Natural killer cell (primary cell): ENCODE results near the gene CUL5. TPM values are rescaled to one million over a fixed set of nuclear protein-coding genes. Genes with fewer than 3 reads are reported as not detected.
A peak's percentile ranks its signal among the peaks of the same experiment; 100 is the strongest.
"Not testable (repeated sequence)": the region's sequence is repeated elsewhere in the genome, so short reads cannot be mapped to it uniquely, and the experiment has no call there.

Experiments used
- ATAC-seq, 3 donors: fragments of 150-1000 bp in 2 of 3; fragments of 200-7000 bp in 1 of 3; cut with Tn5 transposase; 1 replicate in 1 of 3; 2 replicates in 2 of 3; pipeline ENCODE4 v1.10.0; 2021; ENCODE audit warnings: mild to moderate bottlenecking in 2 of 3, moderate library complexity in 2 of 3
- DNase-seq, 2 donors: peaks; one replicate each; pipeline versions ENCODE4 v3.0.0 to v3.0.0-alpha.2; 2013 to 2021; ENCODE audit warnings: mixed read lengths in 1 of 2
- H3K27ac ChIP-seq: one replicate; pipeline ENCODE4 v1.5.1; 2013; ENCODE audit warnings: mild to moderate bottlenecking, low read length
- H3K27me3 ChIP-seq: one replicate; pipeline ENCODE4 v1.6.1; 2013; ENCODE audit warnings: low read length; ENCODE audit not compliant: control insufficient read depth, insufficient read depth
- H3K36me3 ChIP-seq: one replicate; pipeline ENCODE4 v1.6.1; 2013; ENCODE audit warnings: low read length; ENCODE audit not compliant: control insufficient read depth, insufficient read depth
- H3K4me1 ChIP-seq: one replicate; pipeline ENCODE4 v1.6.1; 2013; ENCODE audit warnings: low read length; ENCODE audit not compliant: control insufficient read depth, insufficient read depth
- H3K4me3 ChIP-seq: one replicate; pipeline ENCODE4 v1.5.1; 2013; ENCODE audit warnings: low read length
- H3K9me3 ChIP-seq: one replicate; pipeline ENCODE4 v1.6.1; 2013; ENCODE audit warnings: low read length; ENCODE audit not compliant: control insufficient read depth, insufficient read depth
- H3K27ac Mint-ChIP-seq, 2 donors: one replicate each; pipeline ENCODE4 v1.8.0; 2022; ENCODE audit warnings: mild to moderate bottlenecking in 2 of 2, mixed read lengths in 2 of 2, moderate library complexity in 1 of 2
- H3K27me3 Mint-ChIP-seq, 2 donors: one replicate each; pipeline ENCODE4 v1.8.0; 2022; ENCODE audit warnings: low read depth in 2 of 2, mixed read lengths in 2 of 2
- H3K36me3 Mint-ChIP-seq: one replicate; pipeline ENCODE4 v1.8.0; 2022; ENCODE audit warnings: mixed read lengths
- H3K4me1 Mint-ChIP-seq, 2 donors: one replicate each; pipeline ENCODE4 v1.8.0; 2022; ENCODE audit warnings: mixed read lengths in 2 of 2
- H3K4me3 Mint-ChIP-seq: one replicate; pipeline ENCODE4 v1.8.0; 2022; ENCODE audit warnings: mild to moderate bottlenecking, moderate library complexity, mixed read lengths
- H3K9me3 Mint-ChIP-seq, 2 donors: one replicate each; pipeline ENCODE4 v1.8.0; 2022; ENCODE audit warnings: mixed read lengths in 2 of 2
- WGBS: methylation state at CpG from one replicate; pipeline ENCODE4 v1.1.7; 2013; ENCODE audit warnings: missing lambda C conversion rate; ENCODE audit not compliant: insufficient coverage; 5-methylcytosine and 5-hydroxymethylcytosine counted together
- intact Hi-C: fragments of 100-400 bp; cut with micrococcal nuclease; formaldehyde crosslinking; loops from one replicate; pipeline ENCODE4 v1.14.2; 2022
- total RNA-seq, 4 donors: library from RNA; stranded (reverse); fragments of 120-200 nt in 1 of 4; gene quantifications; one replicate each; pipeline versions ENCODE4 v1.2.3 to v1.2.4, GENCODE V29; 2013 to 2022
- TF ChIP-seq, protein P1 (sequence below): fragments of 200-600 bp; IDR thresholded peaks from one replicate; pipeline ENCODE4 v1.8.0; 2022; ENCODE audit warnings: antibody characterized with exemption

Gene CUL5
- total RNA-seq, 3 donors from 2014 or later (not counting 1 experiment from before 2014, with no cell fraction given) = 59.1 to 68.3 (median 60.2) TPM

GRCh38 chr11:108025387-108026080 lies 16.8 kb downstream of the CUL5 start:
- no peaks in the 10 kb centered on the region for H3K27me3 ChIP-seq
- ATAC-seq = peak in 1 of 3 donors; percentile 30
- Mint-ChIP-seq H3K4me1 (peaks cover 54 to 59% of the 10 kb centered on the region in 2 donors), H3K27me3 (no peaks in the 10 kb centered on the region), H3K36me3 (no peaks in the 10 kb centered on the region), H3K9me3 (no peaks in the 10 kb centered on the region), H3K27ac (peak overlapping the region; percentile 4 to 5), H3K4me3 (no peak overlapping the region)
- no peaks in the 10 kb centered on the region for H3K4me1 ChIP-seq
- H3K9me3 ChIP-seq = no peaks in the 10 kb centered on the region
- no peaks in the 10 kb centered on the region for H3K36me3 ChIP-seq
- TF ChIP-seq, protein P1, sequence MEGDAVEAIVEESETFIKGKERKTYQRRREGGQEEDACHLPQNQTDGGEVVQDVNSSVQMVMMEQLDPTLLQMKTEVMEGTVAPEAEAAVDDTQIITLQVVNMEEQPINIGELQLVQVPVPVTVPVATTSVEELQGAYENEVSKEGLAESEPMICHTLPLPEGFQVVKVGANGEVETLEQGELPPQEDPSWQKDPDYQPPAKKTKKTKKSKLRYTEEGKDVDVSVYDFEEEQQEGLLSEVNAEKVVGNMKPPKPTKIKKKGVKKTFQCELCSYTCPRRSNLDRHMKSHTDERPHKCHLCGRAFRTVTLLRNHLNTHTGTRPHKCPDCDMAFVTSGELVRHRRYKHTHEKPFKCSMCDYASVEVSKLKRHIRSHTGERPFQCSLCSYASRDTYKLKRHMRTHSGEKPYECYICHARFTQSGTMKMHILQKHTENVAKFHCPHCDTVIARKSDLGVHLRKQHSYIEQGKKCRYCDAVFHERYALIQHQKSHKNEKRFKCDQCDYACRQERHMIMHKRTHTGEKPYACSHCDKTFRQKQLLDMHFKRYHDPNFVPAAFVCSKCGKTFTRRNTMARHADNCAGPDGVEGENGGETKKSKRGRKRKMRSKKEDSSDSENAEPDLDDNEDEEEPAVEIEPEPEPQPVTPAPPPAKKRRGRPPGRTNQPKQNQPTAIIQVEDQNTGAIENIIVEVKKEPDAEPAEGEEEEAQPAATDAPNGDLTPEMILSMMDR = no peak
- WGBS = 76% methylated on average over 4 of the region's 5 CpGs
- intact Hi-C loops = no loop called here
- no peak for DNase-seq
- H3K4me3 ChIP-seq = no peak overlapping the region
- H3K27ac ChIP-seq = no peak overlapping the region

DNA sequence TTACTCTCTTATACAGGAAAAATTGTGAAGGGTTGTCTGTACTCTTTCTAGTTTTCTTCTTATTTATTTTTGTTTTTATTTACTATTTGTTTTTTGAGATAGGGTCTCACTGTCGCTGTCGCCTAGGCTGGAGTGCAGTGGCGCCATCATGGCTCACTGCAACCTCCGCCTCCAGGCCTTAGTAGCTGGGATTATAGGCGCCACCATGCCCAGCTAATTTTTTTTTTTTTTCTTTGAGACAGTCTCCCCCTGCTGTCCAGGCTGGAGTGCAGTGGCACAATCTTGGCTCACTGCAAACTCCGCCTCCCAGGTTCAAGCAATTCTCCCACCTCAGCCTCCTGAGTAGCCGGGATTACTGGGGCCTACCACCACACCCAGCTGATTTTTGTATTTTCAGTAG lies 18.4 kb downstream of the CUL5 start:
- H3K4me3 Mint-ChIP-seq = no peak overlapping the region
- intact Hi-C loops = no loop called here
- ATAC-seq (no peak), DNase-seq (no peak)
- TF ChIP-seq, protein P1 = no peak
- H3K27ac Mint-ChIP-seq = no peak overlapping the region
- whole genome bisulfite sequencing = 98% methylated on average over 7 of the region's 7 CpGs
- Histone ChIP-seq H3K27me3 (no peaks in the 10 kb centered on the region), H3K27ac (no peak overlapping the region), H3K36me3 (no peaks in the 10 kb centered on the region), H3K4me1 (no peaks in the 10 kb centered on the region), H3K9me3 (no peaks in the 10 kb centered on the region), H3K4me3 (no peak overlapping the region)
- no peaks in the 10 kb centered on the region for H3K36me3 Mint-ChIP-seq
- H3K9me3 Mint-ChIP-seq = peaks cover 0 to 2% of the 10 kb centered on the region in 2 donors
- peaks cover 47 to 55% of the 10 kb centered on the region in 2 donors for H3K4me1 Mint-ChIP-seq
- H3K27me3 Mint-ChIP-seq = no peaks in the 10 kb centered on the region

DNA sequence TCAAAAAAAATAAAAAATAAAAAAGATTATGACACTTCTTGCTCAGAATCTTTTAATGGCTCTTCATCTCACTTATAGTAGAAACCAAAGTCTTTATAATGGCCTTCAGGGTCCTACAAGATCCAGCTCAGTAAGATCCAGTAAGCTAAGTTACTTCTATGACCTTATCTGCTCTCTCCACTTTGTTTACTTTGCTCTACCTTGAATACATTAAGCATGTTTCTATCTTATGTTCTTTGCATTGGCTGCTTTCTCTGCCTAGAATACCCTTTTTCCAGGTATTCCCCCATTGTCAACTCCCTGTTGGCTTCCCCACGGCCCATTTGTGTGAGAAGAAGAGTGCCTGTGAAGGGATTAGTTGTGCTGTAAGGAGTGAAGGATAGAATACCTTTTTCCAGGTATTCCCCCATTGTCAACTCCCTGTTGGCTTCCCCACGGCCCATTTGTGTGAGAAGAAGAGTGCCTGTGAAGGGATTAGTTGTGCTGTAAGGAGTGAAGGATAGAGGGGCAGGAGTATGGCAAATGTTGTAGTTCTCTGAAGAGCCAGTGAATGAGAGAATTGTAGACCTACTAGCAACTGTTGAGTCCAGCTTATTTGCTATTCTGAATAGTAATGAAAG lies 20.2 kb downstream of the CUL5 start:
- H3K36me3 Mint-ChIP-seq, ATAC-seq, intact Hi-C loops, H3K4me3 Mint-ChIP-seq, H3K9me3 ChIP-seq, DNase-seq, H3K9me3 Mint-ChIP-seq, H3K27me3 Mint-ChIP-seq, H3K4me1 ChIP-seq, H3K27me3 ChIP-seq, H3K36me3 ChIP-seq, H3K27ac ChIP-seq, H3K4me3 ChIP-seq: not testable (repeated sequence)
- Mint-ChIP-seq H3K4me1 (peaks cover 61% of the 10 kb centered on the region in 2 donors), H3K27ac (peak overlapping the region; percentile 21 to 60)
- 100% methylated on average over 1 of the region's 2 CpGs for WGBS

DNA sequence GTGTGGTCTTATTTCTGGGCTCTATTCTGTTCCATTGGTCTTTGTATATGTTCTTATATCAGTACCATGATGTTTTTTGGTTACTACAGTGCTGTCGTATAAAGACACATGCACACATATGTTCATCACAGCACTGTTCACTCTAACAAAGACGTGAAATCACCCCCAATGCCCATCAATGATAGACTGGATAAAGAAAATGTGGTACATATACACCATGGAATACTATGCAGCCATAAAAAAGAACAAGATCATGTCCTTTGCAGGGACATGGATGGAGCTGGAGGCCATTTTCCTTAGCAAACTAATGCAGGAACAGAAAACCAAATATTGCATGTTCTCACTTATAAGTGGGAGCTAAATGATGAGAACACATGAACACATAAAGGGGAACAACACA lies 22.9 kb downstream of the CUL5 start:
- H3K4me1 ChIP-seq, intact Hi-C loops, H3K9me3 Mint-ChIP-seq, H3K36me3 Mint-ChIP-seq, H3K4me3 Mint-ChIP-seq, H3K27ac Mint-ChIP-seq, H3K9me3 ChIP-seq, H3K4me3 ChIP-seq, DNase-seq, H3K27me3 Mint-ChIP-seq, H3K27me3 ChIP-seq, H3K27ac ChIP-seq, ATAC-seq: not testable (repeated sequence)
- H3K4me1 Mint-ChIP-seq = peaks cover 34 to 52% of the 10 kb centered on the region in 2 donors
- WGBS = no CpG with 5 or more reads among the region's 2 CpGs
- peaks cover 21% of the 10 kb centered on the region for H3K36me3 ChIP-seq
